Head of caudate nucleus (tissue), 42 donors: ENCODE data around the gene FAM210A.
A peak's percentile ranks its signal among the peaks of the same experiment; 100 is the strongest.
"Not testable (repeated sequence)": the region's sequence is repeated elsewhere in the genome, so short reads cannot be mapped to it uniquely, and the experiment has no call there.

Source experiments
- DNase-seq, 42 donors: peaks; one replicate each; pipeline versions ENCODE4 v3.0.0 to v3.0.0-alpha.2; 2020 to 2021; ENCODE audit warnings: mixed read lengths in 7 of 42
- intact Hi-C: fragments of 100-400 bp; cut with DNase I; formaldehyde crosslinking; loops from one replicate; pipeline ENCODE4 v1.15.0; 2022

The FAM210A gene, protein sequence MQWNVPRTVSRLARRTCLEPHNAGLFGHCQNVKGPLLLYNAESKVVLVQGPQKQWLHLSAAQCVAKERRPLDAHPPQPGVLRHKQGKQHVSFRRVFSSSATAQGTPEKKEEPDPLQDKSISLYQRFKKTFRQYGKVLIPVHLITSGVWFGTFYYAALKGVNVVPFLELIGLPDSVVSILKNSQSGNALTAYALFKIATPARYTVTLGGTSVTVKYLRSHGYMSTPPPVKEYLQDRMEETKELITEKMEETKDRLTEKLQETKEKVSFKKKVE

GRCh38 chr18:13726232-13726971, at the start of gene FAM210A, which contains the start of gene RNMT:
TSS of gene FAM210A (minus strand) at chr18:13726558. CDS start at chr18:13682077, 44,481 bp downstream.
TSS of gene RNMT (plus strand) at chr18:13726673. CDS start at chr18:13731518, 4,845 bp downstream.
- intact Hi-C loops: loop anchor here (5.0 to 10.0 kb wide), 3 partner anchors 92 to 512 kb away; partner anchors contain the start of gene LDLRAD4
- peak; percentile 93 to 99 (median 97) for DNase-seq

- no peak for DNase-seq
- intact Hi-C loops: no loop called here
Measured at GRCh38 chr18:13775058-13775457, 48.7 kb upstream of the FAM210A start.

DNA sequence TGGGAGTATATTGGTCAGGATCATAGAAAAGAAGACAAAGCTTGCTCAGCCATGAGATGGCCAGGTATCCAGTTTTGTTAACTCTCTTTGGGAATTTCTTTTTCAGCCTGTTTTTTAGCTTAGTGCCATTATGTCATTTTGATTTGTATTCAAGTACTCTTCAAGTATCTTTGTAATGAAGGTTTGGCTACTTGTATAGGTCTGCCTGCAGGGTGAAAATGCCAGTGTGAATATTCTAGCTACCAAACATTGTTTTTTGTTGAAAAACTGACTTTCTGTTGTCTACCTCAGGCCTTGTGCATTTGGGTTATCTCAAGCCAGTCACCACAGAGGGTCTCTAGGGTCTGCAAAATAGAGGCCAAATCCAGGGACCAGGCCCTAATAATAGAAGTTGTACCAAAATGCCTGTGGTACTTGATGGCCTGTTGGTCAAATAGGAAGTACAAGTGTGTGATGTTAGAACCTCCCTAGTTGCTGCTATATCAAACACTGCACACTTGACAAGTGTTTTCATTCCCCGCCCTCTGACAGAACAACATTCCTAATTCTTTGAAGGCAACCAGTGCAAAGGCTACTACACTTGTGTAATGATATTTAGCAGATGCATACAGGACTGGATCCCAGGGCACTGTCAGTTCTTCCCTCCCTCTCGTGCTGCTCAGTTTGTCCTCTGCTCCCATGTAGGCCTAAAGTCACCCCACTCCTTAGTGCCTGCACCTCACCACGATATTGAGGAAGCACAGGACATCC, 36.5 kb upstream of the FAM210A start:
- DNase-seq: no peak
- intact Hi-C loops: no loop called here

DNA sequence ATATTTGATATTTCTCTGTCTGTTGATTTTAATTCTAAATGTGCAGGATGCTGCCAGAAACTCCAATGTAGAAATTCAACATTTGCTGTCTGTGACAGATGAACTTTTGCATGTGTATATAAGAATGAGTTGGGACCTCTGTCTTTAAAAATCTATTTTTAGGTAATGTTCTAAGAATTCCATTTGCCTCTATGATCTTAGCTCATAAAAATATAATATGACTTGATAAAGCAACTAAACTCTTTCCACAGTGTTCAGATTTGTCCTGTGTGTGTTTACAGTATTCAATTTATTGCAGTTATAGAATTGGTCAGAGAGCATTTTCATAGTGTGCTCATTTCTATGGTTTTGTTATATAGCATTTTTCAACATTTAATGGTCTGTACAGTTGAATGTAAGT, 33.7 kb upstream of the FAM210A start:
- intact Hi-C loops: no loop called here
- DNase-seq: no peak

- no peak for DNase-seq
- intact Hi-C loops: no loop called here
Measured at GRCh38 chr18:13758622-13759021, 32.3 kb upstream of the FAM210A start.

- intact Hi-C loops: no loop called here
- no peak for DNase-seq
Measured at GRCh38 chr18:13756671-13757070, 30.3 kb upstream of the FAM210A start.

GRCh38 chr18:13756261-13756660, 29.9 kb upstream of the FAM210A start:
- DNase-seq: no peak
- intact Hi-C loops: no loop called here

- DNase-seq, intact Hi-C loops: not testable (repeated sequence)
Measured at GRCh38 chr18:13751599-13751998, 25.2 kb upstream of the FAM210A start.

DNA sequence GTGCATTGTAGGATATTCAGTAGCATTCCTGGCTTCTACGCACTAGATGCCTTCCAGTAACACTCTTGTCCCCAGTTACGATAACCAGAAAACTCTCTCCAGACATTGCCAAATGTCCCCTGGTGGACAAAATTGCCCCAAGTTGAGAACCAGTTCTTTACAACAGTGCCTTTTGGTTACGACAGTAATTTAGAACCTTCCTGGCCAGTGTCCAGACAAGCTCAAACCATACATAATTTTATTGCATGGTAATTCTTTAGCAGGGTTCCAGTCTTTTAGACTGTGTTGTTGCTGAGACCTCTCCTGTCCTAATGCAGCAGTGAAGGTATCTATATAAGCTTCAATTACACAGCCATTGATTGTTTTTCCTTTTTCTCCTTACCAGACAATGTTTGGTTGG, 20.3 kb upstream of the FAM210A start:
- intact Hi-C loops: no loop called here
- DNase-seq: no peak

GRCh38 chr18:13745696-13746095, 19.3 kb upstream of the FAM210A start:
- no peak for DNase-seq
- intact Hi-C loops: no loop called here

GRCh38 chr18:13735681-13736080, 9.3 kb upstream of the FAM210A start:
- no peak for DNase-seq
- intact Hi-C loops: no loop called here

- DNase-seq: no peak
- intact Hi-C loops: no loop called here
Measured at GRCh38 chr18:13730481-13730880, 4.1 kb upstream of the FAM210A start.

DNA sequence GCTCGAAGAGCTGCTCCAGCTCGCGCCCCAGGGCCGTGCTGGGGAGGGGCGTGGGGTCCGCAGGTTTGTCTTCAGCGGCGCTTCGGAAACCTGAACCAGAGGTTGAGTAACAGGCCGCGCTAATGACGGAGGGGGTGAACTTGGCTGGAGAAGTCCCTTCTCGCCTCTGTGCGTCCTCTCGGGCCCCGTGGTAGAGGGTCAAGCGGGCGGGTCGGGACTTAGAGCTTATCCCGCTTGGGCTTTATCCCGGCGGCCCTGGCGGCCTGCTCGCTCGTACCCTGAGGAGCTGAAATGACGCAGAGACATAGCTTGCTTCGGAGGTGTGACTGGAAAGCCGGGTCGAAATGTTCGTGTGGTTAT, 594 bp upstream of the FAM210A start:
- peak in 23 of 42 donors; percentile 13 to 66 (median 39) for DNase-seq
- intact Hi-C loops: loop anchor here (5.0 to 10.0 kb wide), 3 partner anchors 92 to 512 kb away; partner anchors contain the start of gene LDLRAD4

DNA sequence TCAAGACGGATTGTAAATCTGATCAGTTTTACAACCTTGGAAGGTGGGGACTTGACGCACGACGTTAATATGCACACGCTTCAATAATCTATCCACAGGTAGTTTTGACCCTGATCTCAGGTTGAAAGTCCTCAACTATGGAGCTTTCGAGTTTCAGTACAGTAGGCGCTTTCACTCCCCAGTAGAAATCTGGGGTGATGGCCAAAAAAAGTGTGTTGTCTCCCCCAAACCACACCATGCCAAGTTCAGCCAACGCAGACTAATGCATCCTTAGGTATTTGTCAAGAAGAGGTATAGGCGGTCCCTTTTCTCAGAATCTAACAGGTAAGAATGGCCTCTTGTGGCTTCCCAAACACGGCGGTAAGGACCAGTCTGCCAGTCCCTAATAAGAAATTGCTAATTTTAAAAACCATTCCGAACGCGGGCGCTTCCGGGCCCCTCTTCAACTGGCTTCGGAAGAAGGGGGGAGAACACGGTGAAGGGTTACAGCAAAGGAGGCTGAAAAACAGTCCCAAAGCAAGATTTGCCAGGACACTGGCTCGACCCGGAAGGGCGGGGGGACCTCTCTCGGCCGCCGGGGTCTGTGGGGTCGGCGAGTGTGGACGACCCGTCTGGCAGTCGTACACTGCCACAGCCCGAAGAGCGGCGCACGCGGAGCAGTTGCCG, 659 bp downstream of the FAM210A start:
- intact Hi-C loops: loop anchor here (5.0 to 10.0 kb wide), 3 partner anchors 91 to 511 kb away; partner anchors contain the start of gene LDLRAD4
- DNase-seq: peak in 4 of 42 donors; percentile 3 to 43 (median 18)

DNA sequence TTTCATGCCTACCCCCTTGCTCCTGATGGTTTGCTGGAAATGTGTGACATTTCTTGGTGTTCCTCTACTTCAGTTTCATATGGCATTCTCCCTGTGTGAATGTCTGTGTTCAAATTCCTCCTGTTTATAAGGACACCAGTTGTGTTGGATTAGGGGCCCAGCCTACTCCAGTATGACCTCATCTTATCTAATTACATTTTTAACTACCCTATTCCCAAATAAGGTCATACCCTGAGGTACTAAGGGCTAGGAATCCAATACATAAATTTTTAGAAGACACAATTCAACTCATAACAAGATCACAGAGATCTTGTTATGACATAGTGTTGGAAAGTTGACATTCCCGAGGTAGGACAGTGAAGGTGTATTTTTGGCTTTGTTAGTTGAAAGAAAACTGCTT, 5.5 kb downstream of the FAM210A start:
- DNase-seq: no peak
- intact Hi-C loops: loop anchor here (10.0 kb wide), 2 partner anchors 86 to 506 kb away; partner anchors contain the start of gene LDLRAD4

GRCh38 chr18:13720123-13720522, 6.2 kb downstream of the FAM210A start:
- no peak for DNase-seq
- intact Hi-C loops: loop anchor here (10.0 kb wide), 2 partner anchors 85 to 505 kb away; partner anchors contain the start of gene LDLRAD4

DNA sequence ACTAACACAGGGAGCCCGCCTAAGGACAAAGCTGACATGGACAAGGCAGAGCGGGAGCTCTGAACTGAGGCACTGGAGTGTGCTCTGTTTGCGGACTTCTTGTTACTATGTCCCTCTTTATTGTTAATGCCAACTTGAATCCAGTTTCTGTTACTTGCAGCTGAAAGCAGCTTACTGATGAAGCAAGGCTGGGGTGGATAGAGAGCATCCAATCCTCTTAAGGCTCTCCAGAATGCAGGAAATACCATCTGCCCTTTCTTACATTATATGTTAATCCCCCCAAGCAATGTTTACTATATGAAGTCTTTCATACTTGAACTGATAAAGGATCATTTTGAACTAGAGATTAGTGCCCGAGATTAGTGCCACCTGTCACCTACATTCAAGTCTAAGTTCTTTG, 9.4 kb downstream of the FAM210A start:
- intact Hi-C loops: no loop called here

GRCh38 chr18:13715330-13715729, 11.0 kb downstream of the FAM210A start:
- intact Hi-C loops: no loop called here
- DNase-seq: no peak

More for the DNA sequence above, 9.4 kb downstream of the FAM210A start:
- no peak for DNase-seq

DNA sequence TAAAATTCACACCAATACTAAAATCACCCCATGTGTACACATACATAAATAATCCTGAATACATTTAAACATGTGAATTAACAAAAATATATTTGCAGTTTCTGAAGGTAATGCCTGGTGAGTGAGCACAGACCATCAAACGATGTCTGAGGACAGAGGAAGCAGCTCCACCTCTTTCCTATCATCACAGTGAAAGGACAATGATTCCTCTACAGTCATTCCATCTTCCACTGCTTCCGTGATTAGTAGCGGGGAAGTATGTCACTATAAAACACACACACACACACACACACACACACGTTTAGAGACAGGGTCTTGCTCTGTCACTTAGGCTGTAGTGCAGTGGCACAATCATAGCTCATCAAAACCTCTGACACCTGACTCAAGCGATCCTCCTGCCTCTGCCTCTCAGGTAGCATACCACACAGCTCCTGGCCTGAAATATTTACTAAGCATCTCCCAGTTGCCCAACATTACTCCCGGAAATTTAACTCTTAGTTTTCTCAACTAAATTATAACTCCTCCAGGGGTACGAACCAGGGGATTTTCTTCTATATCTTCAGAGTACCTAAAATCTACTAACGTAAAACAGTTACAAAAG, 12.8 kb downstream of the FAM210A start:
- no peak for DNase-seq
- intact Hi-C loops: no loop called here
